Measurements from ENCODE around the gene ERG.

DNA sequence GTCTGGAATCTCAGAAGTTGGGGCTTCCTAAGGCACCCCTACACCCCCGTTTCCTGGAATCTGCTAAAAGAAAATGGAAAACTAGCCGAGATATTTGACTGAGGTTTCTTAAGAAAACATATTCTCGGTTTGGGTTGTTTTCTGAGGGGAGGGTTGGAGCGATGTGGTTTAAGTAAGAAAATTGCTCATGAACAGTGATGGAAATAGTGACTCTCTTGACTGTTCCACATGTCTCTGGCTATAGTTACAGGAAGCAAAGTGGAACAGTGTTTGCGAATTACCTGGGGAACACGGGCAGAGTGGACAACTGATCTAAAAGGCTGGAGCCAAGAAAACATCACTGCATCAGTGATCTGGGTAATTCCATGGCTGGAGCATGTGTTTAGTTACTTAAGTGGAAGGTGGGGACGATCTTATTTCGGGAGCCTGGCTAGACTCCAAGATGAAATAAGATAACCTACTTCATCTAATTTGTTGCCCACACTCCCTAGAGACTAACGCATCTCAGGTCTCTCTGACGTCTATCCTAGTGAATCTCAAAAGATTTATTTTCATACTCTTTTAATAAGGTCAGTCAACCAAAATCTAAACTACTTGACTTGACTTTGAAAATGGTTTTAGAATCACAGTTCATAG, 149.0 kb downstream of the ERG start:
- no peak for TF ChIP-seq EZH2 (IDR thresholded peaks at IDR 0.05; ENCODE audit: low read length, missing control alignments)
- TF ChIP-seq, protein P1, sequence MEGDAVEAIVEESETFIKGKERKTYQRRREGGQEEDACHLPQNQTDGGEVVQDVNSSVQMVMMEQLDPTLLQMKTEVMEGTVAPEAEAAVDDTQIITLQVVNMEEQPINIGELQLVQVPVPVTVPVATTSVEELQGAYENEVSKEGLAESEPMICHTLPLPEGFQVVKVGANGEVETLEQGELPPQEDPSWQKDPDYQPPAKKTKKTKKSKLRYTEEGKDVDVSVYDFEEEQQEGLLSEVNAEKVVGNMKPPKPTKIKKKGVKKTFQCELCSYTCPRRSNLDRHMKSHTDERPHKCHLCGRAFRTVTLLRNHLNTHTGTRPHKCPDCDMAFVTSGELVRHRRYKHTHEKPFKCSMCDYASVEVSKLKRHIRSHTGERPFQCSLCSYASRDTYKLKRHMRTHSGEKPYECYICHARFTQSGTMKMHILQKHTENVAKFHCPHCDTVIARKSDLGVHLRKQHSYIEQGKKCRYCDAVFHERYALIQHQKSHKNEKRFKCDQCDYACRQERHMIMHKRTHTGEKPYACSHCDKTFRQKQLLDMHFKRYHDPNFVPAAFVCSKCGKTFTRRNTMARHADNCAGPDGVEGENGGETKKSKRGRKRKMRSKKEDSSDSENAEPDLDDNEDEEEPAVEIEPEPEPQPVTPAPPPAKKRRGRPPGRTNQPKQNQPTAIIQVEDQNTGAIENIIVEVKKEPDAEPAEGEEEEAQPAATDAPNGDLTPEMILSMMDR (conservative IDR thresholded peaks at IDR 0.05 in 1 of 2, IDR thresholded peaks at IDR 0.05 in 1 of 2; ENCODE audit: low read depth in 1 of 2, low read length in 2 of 2) = no peak

All from fibroblast of lung (primary cell).